H1 (cell line): ENCODE measurements around the gene PPFIBP2.

ENCODE experiments used
- CTBP2 ChIP-seq: IDR thresholded peaks from 2 replicates; pipeline ENCODE4 v1.7.0; 2011; ENCODE audit warnings: borderline replicate concordance, mild to moderate bottlenecking, moderate library complexity, mixed read lengths, low read length; ENCODE audit not compliant: insufficient read depth, insufficient read length
- EZH2 ChIP-seq: fragments of 200-600 bp; sonication (generic); IDR thresholded peaks from 2 replicates; pipeline ENCODE4 v1.7.1; 2012; ENCODE audit warnings: low read depth, mild to moderate bottlenecking, moderate library complexity, low read length, inconsistent platforms; ENCODE audit not compliant: severe bottlenecking
- HDAC6 ChIP-seq: IDR thresholded peaks from one replicate; pipeline ENCODE4 v1.7.1; 2012; ENCODE audit warnings: low read depth, mild to moderate bottlenecking, inconsistent platforms, low read length, moderate library complexity
- NRF1 ChIP-seq: IDR thresholded peaks from 2 replicates; pipeline ENCODE4 v1.6.1; 2011; ENCODE audit warnings: mild to moderate bottlenecking, low read depth, low read length, improper control_type of control experiment
- POLR2A ChIP-seq, 2 experiments: IDR thresholded peaks; 1 replicate in 1 of 2; 2 replicates in 1 of 2; pipeline ENCODE4 v1.6.1; 2011; ENCODE audit warnings: low read depth in 2 of 2, low read length in 2 of 2, mild to moderate bottlenecking in 2 of 2; ENCODE audit errors: control extremely low read depth in 1 of 2
- POLR2AphosphoS5 ChIP-seq: IDR thresholded peaks from 2 replicates; pipeline ENCODE4 v1.6.1; 2011; ENCODE audit warnings: low read depth, low read length
- SP1 ChIP-seq: IDR thresholded peaks from 2 replicates; pipeline ENCODE4 v1.6.1; 2011; ENCODE audit warnings: low read depth, low read length
- TF ChIP-seq, protein P1 (sequence below), 3 experiments: IDR thresholded peaks; 1 replicate in 2 of 3; 2 replicates in 1 of 3; pipeline versions ENCODE4 v1.5.1 to v1.6.1; 2011; ENCODE audit warnings: low read length in 3 of 3, mild to moderate bottlenecking in 3 of 3, inconsistent platforms in 2 of 3, low read depth in 1 of 3, moderate library complexity in 1 of 3; ENCODE audit not compliant: insufficient read depth in 1 of 3; ENCODE audit errors: control extremely low read depth in 1 of 3
- TF ChIP-seq, protein P2 (sequence below): fragments of 300-600 bp; sonication (generic); IDR thresholded peaks from 2 replicates; pipeline ENCODE4 v1.7.1; 2012; ENCODE audit warnings: low read length, moderate library complexity, mild to moderate bottlenecking, inconsistent platforms; ENCODE audit not compliant: insufficient replicate concordance

DNA sequence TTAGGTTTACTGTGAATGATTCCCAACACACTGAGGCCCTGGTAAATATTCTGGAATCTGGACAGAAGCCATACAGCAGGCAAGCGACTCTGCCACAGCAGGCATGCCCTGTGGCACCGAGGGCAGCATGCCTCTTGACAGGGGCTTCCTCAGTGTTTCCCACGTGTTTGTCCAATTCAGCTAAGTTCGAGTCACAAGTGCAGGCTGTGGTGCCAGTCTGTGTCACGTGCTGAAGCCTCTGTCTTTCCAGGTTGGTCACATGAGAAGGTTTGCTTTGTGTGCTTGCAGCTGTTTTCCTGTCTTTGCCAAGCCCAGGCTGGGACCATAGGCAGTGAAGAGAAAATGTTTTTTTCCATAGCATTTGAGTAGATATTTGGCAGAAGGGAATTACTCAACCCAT lies 2.4 kb upstream of the PPFIBP2 start:
- no peak for TF ChIP-seq EZH2
- TF ChIP-seq, protein P1, sequence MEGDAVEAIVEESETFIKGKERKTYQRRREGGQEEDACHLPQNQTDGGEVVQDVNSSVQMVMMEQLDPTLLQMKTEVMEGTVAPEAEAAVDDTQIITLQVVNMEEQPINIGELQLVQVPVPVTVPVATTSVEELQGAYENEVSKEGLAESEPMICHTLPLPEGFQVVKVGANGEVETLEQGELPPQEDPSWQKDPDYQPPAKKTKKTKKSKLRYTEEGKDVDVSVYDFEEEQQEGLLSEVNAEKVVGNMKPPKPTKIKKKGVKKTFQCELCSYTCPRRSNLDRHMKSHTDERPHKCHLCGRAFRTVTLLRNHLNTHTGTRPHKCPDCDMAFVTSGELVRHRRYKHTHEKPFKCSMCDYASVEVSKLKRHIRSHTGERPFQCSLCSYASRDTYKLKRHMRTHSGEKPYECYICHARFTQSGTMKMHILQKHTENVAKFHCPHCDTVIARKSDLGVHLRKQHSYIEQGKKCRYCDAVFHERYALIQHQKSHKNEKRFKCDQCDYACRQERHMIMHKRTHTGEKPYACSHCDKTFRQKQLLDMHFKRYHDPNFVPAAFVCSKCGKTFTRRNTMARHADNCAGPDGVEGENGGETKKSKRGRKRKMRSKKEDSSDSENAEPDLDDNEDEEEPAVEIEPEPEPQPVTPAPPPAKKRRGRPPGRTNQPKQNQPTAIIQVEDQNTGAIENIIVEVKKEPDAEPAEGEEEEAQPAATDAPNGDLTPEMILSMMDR (IDR thresholded peaks at IDR 0.05; ENCODE audit: control extremely low read depth in 1 of 3, insufficient read depth in 1 of 3, low read depth in 1 of 3, low read length in 3 of 3) = no peak
- TF ChIP-seq POLR2A (IDR thresholded peaks at IDR 0.05; ENCODE audit: control extremely low read depth in 1 of 2, low read depth in 2 of 2, low read length in 2 of 2) = no peak
- TF ChIP-seq SP1 = no peak
- TF ChIP-seq POLR2AphosphoS5 = no peak
- TF ChIP-seq NRF1 = no peak
- TF ChIP-seq, protein P2, sequence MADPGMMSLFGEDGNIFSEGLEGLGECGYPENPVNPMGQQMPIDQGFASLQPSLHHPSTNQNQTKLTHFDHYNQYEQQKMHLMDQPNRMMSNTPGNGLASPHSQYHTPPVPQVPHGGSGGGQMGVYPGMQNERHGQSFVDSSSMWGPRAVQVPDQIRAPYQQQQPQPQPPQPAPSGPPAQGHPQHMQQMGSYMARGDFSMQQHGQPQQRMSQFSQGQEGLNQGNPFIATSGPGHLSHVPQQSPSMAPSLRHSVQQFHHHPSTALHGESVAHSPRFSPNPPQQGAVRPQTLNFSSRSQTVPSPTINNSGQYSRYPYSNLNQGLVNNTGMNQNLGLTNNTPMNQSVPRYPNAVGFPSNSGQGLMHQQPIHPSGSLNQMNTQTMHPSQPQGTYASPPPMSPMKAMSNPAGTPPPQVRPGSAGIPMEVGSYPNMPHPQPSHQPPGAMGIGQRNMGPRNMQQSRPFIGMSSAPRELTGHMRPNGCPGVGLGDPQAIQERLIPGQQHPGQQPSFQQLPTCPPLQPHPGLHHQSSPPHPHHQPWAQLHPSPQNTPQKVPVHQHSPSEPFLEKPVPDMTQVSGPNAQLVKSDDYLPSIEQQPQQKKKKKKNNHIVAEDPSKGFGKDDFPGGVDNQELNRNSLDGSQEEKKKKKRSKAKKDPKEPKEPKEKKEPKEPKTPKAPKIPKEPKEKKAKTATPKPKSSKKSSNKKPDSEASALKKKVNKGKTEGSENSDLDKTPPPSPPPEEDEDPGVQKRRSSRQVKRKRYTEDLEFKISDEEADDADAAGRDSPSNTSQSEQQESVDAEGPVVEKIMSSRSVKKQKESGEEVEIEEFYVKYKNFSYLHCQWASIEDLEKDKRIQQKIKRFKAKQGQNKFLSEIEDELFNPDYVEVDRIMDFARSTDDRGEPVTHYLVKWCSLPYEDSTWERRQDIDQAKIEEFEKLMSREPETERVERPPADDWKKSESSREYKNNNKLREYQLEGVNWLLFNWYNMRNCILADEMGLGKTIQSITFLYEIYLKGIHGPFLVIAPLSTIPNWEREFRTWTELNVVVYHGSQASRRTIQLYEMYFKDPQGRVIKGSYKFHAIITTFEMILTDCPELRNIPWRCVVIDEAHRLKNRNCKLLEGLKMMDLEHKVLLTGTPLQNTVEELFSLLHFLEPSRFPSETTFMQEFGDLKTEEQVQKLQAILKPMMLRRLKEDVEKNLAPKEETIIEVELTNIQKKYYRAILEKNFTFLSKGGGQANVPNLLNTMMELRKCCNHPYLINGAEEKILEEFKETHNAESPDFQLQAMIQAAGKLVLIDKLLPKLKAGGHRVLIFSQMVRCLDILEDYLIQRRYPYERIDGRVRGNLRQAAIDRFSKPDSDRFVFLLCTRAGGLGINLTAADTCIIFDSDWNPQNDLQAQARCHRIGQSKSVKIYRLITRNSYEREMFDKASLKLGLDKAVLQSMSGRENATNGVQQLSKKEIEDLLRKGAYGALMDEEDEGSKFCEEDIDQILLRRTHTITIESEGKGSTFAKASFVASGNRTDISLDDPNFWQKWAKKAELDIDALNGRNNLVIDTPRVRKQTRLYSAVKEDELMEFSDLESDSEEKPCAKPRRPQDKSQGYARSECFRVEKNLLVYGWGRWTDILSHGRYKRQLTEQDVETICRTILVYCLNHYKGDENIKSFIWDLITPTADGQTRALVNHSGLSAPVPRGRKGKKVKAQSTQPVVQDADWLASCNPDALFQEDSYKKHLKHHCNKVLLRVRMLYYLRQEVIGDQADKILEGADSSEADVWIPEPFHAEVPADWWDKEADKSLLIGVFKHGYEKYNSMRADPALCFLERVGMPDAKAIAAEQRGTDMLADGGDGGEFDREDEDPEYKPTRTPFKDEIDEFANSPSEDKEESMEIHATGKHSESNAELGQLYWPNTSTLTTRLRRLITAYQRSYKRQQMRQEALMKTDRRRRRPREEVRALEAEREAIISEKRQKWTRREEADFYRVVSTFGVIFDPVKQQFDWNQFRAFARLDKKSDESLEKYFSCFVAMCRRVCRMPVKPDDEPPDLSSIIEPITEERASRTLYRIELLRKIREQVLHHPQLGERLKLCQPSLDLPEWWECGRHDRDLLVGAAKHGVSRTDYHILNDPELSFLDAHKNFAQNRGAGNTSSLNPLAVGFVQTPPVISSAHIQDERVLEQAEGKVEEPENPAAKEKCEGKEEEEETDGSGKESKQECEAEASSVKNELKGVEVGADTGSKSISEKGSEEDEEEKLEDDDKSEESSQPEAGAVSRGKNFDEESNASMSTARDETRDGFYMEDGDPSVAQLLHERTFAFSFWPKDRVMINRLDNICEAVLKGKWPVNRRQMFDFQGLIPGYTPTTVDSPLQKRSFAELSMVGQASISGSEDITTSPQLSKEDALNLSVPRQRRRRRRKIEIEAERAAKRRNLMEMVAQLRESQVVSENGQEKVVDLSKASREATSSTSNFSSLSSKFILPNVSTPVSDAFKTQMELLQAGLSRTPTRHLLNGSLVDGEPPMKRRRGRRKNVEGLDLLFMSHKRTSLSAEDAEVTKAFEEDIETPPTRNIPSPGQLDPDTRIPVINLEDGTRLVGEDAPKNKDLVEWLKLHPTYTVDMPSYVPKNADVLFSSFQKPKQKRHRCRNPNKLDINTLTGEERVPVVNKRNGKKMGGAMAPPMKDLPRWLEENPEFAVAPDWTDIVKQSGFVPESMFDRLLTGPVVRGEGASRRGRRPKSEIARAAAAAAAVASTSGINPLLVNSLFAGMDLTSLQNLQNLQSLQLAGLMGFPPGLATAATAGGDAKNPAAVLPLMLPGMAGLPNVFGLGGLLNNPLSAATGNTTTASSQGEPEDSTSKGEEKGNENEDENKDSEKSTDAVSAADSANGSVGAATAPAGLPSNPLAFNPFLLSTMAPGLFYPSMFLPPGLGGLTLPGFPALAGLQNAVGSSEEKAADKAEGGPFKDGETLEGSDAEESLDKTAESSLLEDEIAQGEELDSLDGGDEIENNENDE = no peak
- TF ChIP-seq HDAC6 = no peak
- no peak for TF ChIP-seq CTBP2
